COLO829 (cell line): ENCODE results near the gene SAMD8.
A peak's percentile ranks its signal among the peaks of the same experiment; 100 is the strongest.
"Not testable (repeated sequence)": the region's sequence is repeated elsewhere in the genome, so short reads cannot be mapped to it uniquely, and the experiment has no call there.

Source experiments
- DNase-seq: peaks from one replicate; pipeline ENCODE4 v3.0.0; 2012; ENCODE audit warnings: low spot score

Gene SAMD8

DNA sequence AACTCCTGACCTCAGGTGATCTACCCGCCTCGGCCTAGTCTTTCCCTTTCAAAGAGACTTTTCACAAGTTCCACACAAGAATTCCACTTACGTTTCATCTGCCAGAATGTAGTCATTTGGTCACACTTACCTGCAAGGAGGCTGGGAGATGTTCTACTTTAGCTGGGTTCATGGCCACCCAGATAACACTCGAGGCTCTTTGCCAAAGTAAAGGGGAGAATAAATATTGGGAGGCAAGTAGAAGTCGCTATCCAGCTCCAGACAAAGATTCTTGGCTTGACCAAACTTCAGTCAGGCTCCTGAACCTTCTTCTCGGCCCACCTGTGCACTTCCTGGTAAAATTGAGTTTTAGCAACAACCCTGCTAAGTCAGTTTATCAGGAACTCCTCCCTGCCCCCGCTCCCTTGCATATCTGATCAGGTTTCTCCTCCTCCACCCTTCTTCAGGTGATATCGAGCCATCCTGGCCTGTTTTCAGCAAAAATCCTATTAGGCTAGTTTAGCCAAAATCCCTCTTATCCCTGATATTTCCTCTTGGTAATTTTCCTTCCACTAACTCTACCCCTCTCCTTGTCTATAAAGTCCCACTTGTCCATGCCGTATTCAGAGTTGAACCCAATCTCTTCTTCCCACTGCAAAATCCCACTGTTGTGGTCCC is 25.1 kb upstream of the SAMD8 start:
- no peak for DNase-seq

DNA sequence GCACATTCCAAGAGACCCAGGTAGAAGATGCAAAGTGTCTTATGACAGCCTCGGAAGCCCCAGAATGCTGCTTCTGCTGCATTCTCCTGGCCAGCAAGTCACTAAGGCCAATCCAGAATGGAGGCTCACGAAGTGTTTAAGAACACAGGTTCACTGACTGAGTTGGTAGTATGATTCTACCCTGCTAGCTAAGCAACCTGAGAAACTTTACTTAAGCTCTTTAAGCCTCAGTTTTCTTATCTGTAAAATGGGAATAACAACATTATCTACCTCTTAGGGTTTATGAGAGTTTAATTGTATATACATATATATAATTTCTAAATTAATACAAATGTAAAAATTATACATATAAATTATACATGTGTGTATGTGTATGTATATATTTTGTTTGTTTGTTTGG is 22.8 kb upstream of the SAMD8 start:
- DNase-seq: no peak

DNA sequence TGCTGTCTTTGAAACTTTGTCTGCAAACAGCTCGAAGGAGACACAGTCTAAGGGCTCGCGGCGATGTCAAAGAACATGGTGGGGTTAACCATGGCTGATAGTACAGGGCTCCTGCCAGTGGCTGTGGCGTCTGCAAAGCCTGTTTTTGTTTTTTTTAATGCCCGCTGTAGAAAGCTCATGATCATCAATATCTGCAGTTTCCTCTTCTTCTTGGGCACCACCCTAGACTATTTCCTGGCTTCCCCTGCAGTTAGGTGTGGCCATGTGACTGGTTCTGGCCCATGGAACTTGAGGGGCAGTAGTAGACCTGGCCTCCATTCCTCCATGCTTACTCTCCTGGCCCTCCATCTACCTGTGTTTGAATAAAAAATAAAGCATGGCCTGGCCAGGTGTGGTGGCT is 21.8 kb upstream of the SAMD8 start:
- no peak for DNase-seq

DNA sequence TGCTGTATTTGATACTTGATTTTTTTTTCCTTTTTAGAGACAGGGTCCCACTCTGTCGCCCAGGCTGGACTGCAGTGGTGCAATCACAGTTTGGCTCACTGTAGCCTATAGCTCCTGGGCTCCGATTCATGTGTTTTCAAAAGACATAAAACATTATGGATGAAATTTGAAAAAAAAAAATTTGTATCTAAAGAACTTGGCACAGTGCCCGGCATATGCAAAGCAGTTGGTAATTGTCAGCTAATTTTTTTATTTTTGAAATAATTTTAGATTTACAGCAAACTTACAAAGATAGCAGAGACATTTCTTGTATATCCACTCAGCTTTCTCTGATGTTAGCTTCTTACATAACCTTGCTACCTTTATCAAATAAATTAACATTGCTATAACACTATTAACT is 20.3 kb upstream of the SAMD8 start:
- no peak for DNase-seq

DNA sequence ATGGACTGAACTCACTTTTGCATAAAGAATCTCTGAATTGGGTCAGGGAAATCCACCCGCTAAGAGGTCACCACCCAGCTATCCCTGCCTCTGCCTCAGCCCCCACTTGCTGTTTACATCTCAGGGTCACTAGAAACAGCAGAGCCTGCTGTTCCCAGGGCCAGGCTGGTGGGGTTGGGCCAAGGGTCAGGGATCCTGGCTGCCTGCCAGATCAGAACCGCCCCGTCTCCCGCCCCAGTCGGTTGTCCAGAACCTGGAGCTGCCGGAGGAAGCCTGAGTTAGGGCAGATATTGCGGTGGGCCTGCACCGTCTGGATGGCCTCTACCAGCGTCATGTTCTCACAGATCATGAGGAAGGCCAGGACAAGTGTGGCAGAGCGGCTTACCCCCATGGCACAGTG is 17.0 kb upstream of the SAMD8 start:
- DNase-seq: no peak

GRCh38 chr10:75095631-75096030 is 15.8 kb upstream of the SAMD8 start:
- DNase-seq: no peak

DNA sequence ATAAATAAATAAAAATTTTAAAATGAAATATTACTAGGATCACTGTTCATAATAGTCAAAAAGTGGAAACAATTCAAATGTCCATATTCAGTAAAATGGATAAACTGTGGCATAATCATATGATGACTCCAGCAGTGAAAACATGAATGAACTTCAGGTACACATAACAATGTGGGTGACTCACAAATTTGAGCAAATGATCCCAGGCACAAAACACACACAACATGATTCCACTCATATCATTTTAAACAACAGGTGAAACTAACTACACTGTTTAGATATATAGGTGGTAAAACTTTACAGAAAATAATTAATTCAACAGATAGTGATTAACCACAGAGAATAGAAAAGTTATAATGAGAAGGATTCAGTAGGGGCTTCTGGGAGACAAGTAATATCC is 14.7 kb upstream of the SAMD8 start:
- no peak for DNase-seq

DNA sequence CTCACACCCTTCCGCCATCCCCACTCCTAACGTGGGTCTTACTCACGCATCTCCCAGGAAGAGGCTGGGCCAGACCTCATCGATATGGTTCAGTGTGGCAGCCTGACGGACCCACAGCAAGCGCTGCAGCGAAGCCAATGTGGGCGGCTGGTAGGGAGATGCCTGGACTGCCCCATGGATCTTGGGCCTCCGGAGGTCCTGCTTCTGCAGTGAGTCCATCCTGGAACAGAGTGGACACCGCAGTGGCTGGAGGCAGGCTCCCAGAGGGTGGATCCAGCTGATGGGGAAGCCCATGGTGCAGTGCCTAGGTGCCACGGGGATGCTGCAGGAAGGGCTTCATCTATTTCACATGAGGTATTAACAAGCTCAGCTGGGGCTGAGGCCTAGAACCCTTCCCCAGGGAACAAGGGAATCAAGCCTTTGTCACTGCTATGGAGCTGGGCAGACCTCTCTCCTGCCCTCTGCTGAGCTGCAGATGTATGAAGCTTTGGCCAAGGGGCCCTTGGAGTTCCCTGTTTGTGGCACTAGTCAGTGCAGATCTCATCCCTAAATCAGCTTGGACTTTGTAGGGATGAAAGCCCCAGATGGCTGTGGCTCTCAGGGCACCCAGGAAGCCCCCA is 13.7 kb upstream of the SAMD8 start:
- no peak for DNase-seq

DNA sequence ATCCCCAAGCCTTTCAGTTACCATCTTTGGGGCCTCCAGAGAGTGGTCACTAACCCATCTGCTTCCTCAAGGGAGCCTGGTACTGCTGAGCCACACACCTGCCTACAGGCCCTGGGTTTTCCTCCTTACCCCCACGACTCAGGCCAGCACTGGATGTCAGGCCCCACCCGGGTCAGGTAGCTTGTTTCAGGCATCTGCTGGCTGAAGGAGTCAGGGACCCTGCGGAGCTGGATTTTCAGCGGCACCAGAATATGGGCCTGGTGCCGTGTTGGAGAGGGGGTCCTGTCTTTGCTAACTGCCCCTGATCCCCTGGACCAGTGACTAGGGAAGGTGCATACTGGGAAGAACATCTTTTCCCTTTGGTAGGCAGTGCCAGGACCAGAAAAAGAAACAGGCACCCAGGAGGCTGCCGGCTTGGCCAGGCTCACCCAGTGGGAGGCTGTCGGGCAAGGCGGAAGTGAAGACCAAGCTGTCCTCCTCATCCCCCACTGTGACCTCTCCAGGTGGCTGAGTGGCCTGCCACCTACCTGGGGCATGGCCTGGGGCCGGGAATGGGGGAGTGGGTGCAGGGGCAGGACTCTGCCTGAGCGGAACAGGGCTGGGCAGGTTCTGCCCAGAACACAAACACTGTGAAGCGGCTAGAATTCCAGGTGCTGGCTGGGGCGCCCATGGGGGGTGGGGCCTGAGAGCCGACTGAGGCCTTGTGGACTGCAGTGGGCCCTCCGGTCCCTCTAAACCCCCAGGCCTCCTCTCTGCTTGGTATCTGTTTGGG is 12.4 kb upstream of the SAMD8 start:
- no peak for DNase-seq

DNA sequence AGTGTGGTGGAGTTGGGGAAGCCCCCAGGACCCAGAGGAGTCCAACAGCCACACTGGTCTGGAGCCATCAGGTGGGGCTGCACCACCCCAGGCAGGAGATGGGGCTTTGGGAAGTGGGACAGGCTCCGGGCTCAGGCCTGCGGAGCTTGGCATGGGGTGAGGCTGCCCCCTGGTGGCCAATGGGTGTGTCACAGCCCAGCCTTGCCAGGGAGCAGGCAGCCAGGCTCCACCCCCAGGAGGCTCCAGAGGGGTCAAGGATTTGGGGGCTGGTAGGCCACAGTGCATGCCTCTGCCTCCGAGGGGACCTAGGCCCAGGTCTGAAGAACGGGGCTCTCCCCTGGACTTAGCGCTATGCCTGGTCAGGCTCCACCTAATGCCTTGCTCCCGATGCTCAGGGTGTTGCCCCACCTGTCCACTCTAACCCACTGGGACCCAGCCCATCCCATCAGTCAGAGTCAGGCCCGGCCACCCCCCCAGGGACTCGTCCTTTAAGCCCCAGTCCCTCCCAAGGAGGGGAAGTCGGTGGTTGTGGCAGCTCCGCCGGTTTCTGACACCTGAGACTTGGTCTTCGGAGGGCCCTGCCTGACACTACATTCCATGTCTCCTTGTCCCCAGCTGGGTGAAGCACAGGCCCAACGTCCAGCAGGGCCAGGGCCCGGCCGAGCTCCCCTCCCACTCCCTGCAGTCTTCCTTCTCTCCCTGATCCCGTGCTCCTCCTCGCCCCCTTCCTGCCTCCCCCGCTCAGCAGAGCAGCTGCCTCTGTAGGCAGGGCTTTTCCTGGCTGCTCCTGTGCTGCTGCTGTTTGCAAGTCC is 11.3 kb upstream of the SAMD8 start:
- peak; percentile 45 for DNase-seq

- DNase-seq: no peak
Observed at GRCh38 chr10:75100764-75101291, 10.6 kb upstream of the SAMD8 start.

- DNase-seq: no peak
Observed at GRCh38 chr10:75101416-75102251, 9.8 kb upstream of the SAMD8 start.

DNA sequence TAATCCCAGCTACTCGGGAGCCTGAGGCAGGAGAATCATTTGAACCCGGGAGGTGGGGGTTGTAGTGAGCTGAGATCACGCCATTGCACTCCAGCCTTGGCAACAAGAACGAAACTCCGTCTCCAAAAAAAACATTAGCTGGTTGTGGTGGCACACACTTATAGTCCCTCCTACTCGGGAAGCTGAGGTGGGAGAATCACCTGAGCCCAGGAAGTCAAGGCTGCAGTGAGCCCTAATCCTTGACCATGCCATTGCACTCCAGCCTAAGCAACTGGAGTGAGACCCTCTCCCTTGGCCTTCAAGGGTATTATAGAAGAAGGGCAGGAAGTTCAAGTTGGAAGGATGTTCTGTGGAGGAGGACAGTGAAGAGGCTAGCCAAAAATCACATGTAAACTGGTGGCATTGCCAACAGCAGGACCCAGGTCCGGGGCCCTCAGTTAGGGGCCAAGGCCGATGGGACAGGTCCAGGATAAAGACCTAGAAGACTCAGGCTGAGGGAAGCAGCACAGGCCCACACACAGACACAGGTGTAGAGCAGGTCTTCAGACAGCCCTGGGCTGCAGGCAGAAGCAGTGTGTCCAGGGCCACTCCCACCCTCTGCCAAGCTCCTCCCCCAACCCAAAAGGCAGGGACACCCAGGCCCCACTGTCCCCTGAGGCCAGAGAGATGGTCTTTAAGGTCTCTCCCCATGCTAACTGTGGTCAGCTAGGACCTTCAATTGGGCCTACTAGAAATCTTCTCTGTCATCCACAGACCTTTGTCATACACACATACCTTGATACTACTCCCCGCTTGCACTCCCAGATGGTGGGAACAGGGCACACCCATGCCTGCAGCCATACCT is 8.4 kb upstream of the SAMD8 start:
- DNase-seq: no peak

- no peak for DNase-seq
Observed at GRCh38 chr10:75103881-75104686, 7.4 kb upstream of the SAMD8 start.

- DNase-seq: no peak
Observed at GRCh38 chr10:75104842-75105241, 6.6 kb upstream of the SAMD8 start.

DNA sequence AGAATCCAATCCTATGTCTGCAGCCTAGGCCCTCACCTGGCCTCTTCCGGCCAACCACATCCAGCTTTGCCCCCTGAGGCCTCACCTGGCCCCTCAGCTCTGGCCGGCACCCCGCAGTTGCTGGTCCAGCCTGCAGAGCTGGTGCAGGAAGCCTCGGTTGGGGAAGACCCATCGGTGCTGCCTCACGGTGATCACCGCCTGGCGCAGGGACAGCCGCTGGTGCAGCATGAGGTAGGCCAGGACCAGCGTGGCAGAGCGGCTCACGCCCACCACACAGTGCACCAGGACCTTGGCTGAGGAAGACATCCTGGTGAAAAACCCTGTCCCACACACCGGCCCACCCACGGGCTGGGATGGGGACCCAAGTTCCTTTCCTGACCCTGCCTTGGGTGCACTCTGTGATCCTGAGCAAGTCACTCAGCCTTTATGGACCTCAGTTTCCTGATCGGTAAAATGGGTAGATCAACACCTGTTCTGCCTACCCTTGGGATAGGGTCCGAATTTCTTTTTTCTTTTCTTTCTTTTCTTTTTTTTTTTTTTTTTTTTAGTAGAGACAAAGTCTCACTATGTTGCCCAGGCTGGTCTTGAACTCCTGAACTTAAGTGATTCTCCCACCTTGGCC is 5.8 kb upstream of the SAMD8 start:
- DNase-seq: no peak

GRCh38 chr10:75106242-75106641 is 5.2 kb upstream of the SAMD8 start:
- DNase-seq: no peak

DNA sequence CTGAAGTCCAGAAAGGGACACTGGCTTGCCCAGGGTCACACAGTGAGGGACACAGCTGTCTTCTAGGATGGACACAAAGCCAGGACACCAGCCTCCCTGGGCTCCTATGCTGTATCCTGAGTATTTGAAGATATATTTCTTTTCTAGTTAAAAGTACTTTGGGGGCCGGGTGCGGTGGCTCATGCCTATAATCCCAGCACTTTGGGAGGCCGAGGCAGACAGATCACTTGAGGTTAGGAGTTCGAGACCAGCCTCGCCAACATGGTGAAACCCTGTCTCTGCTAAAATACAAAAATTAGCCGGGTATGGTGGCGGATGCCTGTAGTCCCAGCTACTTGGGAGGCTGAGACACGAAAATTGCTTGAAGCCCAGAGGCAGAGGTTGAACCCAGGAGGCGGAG is 4.6 kb upstream of the SAMD8 start:
- not testable (repeated sequence) for DNase-seq
